Fibroblast of upper back skin (primary cell): ENCODE results near the gene PLXNB2.

Experiments
- DNase-seq: peaks from one replicate; pipeline ENCODE4 v3.0.0-alpha.2; 2013

PLXNB2 gene

DNA sequence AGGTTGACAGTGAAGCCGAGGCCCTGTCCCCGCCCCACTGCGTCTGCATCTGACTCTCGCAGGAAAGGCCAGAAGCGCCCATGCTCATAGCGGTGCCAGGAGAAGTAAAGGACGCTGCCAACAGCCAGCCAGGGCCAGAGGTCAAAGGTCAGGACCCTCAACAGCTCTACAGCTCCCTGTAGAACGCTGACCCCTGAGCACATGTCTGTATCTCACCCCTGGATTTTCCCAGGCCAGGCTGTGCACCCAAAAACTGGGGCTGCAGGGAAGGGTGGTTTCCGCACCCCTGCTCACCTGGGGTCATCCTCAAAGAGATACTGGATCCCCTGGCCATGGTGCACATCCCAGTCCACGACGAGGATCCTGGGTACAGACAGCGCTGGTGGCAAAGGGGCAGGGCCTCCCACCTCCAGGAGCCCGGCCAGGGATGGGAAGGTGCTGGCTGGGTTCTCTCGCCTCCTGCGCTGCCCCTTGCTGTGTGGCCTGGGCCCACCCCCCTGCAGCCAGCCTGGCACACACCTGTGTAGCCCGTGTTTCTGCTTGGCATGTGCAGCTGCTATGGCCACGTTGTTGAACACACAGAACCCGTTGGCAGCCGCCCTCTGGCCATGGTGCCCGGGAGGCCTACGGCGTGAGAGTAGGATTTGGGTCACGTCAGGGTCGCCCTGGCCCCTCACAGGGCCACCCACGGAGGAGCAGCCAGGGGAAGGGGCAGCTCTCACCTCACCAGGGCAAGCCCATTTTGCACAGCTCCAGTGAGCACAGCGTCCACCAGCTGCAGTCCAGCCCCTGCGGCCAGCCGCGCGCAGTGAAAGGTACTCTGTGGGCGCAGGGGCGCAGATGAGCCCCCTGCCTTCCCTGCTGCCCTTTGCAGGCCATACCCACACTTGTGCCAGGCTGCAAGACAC, 57.9 kb downstream of the PLXNB2 start:
- DNase-seq = no peak

DNA sequence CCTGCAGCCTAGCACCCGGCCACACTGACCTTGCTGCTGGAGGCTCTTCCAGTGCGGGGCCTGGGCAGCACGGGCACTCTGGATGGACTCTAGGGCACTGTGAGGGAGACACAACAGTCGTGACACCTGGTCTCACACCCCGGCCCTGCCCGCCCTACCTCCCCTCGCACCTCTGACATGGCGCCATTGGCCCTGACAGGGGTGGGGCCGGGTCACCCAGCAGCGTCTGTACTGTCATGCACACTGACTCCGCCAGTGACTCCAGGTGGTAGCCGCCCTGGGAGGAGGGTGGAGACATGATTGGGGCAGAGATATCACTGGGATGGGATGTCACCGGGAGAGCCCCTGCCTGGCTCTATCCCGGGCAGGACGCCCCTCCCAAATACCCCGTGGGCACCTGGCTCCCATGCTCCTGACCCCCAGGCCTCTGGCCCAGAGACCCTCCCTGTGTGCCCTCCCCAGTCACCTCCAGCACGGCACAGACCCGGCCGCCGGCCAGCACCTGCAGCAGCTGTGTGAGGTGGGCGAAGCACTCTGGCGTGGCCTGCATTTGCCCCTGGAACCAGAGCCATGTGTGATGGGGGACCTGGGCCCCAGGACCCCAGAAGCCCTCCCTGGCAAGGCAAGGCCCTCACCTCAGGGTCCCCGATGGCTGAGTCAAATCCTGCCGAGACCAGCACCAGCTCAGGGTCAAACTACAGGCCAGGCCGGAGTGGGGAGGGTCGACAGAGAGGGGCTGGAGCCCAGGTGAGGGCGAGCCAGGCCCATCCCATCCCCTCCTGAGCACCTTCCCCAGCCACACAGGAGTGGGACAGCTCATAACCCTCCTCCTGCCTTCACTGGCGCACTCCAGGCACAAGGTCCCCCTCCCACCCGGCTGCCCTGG, 59.0 kb downstream of the PLXNB2 start:
- DNase-seq = no peak

GRCh38 chr22:50247748-50248147, 59.7 kb downstream of the PLXNB2 start:
- DNase-seq = peak; percentile 64

- DNase-seq = no peak
Observed at GRCh38 chr22:50246242-50247175, 60.9 kb downstream of the PLXNB2 start.

DNA sequence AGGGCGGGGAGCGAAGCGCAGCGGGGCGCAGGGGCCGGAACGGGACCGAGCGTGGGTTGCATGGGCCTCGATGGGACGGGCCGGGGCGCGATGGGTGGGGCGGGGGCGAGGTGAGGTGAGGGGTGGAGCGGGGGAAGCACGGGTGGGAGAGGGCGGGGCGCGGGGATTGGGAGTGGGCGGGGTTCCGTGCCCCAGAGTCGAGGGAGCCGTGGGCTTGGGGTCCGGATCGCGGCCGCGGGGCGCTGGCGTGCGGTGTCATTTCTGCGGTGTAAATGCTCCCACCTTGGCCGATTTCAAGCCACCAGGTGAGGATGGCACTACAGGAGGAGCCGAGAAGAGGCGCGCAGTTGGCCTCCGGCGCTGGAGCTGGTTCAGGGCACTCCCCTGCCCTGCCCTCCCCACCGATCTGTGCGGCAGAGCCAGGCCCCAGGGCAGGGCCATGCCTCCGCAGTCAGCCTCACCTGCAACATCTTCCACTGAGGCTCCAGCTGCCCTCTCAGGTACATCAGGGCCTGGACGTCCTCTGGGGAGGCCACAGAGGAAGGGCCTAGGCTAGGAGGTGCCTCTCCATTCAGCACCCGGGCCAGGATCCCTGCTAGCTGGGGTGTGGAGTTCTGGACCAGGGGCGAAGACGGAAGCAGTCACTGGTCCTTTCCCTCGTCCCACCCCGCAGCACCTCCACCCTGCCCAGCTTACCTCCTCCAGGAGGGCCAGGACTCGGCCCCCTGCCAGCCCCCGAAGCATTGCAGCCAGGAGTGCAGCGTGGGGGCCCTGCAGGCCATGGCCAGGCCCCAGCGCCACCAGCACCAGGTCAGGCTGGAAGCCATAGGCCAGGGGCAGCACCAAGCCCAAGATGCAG, 62.0 kb downstream of the PLXNB2 start:
- DNase-seq = no peak

GRCh38 chr22:50244420-50245213, 62.8 kb downstream of the PLXNB2 start, which contains the start of gene TUBGCP6:
Gene TUBGCP6, minus strand, starts transcription at chr22:50245023. Its CDS starts 564 bp downstream, at chr22:50244459.
- DNase-seq = peak; percentile 89

- DNase-seq = no peak
Observed at GRCh38 chr22:50243685-50244419, 63.6 kb downstream of the PLXNB2 start.

DNA sequence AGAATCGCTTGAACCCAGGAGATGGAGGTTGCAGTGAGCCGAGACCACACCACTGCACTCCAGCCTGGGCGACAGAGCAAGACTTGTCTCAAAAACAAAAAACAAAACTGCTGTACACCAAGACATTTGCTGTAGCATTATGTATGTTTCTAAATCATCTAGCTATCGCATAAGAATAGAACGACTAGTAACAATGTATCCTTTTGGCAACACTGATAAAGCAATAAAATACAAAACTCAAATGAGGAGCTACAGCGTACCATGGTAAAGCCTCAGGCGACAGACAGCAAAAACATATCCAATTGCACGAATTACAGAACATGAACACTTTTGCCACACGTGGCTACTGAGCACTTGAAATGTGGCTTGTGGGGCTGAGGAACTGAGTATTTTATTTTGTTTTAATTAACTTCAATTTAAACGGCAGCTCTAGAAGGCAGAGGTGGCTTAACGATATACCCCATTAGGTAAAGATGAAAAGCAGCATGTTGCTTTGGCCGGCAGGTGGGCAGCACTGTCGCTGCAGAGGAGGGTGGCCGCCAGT, 65.0 kb downstream of the PLXNB2 start:
- DNase-seq = no peak

DNA sequence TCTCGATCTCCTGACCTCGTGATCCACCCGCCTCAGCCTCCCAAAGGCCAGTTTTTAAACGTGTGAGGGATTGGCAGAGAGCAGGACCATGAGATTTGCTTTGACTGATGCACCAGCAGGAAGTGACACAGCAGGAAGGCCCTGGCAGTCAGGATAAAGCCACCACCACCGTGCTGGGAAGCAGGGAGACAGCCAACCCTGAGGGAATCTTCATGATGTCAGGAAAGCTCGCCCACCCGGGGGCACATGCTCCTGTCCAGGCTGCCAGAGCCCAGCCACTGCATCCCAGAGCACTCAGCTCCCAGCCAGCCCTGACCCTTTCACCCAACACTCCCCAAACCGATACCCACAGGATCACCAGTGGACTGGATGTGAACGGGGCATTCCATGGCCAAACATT, 68.7 kb downstream of the PLXNB2 start:
- no peak for DNase-seq

DNA sequence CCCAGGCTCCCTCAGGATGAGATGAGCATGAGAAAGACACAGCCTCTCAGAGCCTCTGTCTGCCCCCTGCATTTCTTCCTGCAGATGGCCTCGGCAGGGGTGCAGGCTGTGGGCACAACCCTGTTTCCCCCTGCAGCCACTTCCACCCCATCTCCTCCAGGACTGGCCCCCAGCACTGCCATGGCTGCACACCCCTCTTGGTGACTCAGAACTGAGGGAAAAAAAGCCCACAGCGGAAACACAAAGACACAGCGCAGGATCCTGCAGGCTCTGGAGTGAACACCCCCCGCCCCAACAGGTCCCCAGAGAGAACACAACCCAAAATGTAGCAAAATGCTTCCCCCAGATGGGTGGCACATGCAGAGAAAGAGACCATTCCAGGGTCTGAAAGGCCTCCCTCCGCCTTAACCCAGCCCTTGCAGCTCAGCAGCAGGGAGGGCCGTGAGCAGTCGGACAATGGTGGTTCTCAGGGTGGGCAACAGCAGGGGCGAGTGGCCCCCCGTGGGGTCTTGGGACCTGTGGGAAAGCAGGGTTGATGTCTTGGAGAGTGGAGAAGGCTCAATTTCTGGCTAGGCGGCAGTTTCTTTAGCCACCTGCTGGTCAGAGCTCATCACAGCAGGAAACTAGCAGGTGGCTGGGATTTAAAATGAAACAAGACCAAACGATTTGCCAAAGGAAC, 70.6 kb downstream of the PLXNB2 start:
- DNase-seq = no peak

DNA sequence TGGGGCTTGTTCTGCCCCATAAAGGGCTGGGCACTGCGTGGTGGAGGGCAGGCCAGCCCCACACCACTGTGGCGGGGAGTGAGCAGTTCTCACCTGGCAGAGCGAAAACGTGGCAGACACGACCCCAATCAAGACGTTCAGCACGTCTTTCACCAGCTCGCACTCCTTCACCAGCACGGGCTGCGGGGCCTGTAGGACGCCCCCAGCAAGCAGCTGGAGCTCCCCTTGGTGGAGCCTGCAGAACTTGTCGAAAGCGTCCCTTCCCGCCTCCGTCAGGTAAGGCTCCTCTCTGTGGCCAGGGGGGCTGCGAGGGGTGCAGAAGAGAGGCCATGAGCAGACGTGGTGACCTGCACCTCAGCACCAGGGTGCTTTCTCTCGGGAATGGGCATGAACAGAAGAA, 74.2 kb downstream of the PLXNB2 start:
- DNase-seq = no peak

GRCh38 chr22:50232481-50233151, 74.8 kb downstream of the PLXNB2 start:
- no peak for DNase-seq

DNA sequence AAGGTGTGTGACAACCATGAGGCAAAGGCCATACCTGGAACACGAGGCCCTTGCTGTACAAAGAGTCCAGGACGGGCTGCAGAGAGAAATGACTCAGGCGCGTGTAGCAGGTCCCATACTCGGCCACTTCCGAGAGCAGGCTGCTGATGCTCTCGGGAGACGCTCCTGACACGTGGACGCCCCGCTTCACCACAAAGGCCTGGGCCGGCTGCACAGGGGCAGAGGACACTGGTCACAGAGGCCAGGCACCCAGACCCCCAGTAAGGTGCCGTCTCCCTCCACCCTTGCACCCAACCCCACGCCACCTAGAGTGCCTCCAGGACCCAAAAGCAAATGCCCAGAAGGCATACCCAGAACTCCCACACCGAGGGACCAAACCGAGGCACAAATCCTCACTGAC, 78.1 kb downstream of the PLXNB2 start:
- no peak for DNase-seq

GRCh38 chr22:50228366-50228765, 79.1 kb downstream of the PLXNB2 start:
- no peak for DNase-seq

DNA sequence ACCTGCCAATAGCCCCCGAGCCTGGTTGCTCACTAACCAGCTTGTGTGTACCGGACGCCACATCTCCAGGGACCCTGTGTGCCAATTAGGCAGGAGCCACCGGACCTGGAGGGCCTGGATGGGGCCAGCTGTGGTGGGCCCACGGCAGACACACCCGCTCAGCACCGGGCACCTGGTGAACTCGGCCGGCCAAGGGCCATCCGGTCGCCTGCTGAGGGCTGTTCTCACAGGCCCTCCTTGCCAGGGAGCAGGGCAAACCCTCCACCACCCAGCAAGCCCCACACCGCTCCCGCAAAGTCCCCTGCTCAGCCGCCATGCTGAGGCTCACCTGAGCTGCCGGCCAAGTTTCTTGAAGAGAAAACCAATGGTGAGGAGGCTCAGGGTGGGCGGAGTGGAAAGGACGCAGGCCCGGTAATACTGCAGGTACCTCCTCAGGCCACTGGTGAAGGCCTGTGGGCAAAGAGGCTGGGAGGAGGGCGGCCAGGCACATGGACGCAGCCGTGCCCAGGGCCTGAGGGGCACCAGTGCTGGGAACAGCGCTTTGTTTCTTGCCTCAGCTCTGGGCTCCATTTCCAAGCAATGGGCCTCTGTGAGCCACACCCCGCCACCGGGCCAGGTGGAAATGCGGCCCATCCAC, 79.7 kb downstream of the PLXNB2 start:
- DNase-seq = no peak

DNA sequence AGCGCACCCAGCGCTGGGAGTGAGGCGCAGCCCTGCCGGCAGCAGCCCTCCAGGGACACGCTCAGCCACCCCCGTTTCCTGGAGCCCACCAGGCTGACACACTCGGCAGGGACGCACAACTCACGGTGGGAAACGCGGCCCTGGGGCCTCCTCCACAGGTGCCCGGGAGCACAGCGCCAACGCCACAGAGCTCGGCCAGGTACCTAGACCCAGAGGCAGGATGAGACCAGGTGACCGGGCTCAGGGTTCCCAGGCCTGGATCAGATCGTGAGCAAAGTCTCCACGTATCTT, 80.6 kb downstream of the PLXNB2 start:
- no peak for DNase-seq

GRCh38 chr22:50226063-50226874, 81.2 kb downstream of the PLXNB2 start:
- no peak for DNase-seq
